Left hindlimb (tissue), 1 donor: ENCODE measurements around the gene ASB14.

Experiments used
- DNase-seq: peaks from one replicate; pipeline ENCODE4 v3.0.0-alpha.2; 2018

Gene ASB14

GRCh38 chr3:57257678-57258077 lies 34.8 kb downstream of the ASB14 start:
- no peak for DNase-seq

- DNase-seq = peak; percentile 26
Observed at GRCh38 chr3:57256844-57257243, 35.6 kb downstream of the ASB14 start.

DNA sequence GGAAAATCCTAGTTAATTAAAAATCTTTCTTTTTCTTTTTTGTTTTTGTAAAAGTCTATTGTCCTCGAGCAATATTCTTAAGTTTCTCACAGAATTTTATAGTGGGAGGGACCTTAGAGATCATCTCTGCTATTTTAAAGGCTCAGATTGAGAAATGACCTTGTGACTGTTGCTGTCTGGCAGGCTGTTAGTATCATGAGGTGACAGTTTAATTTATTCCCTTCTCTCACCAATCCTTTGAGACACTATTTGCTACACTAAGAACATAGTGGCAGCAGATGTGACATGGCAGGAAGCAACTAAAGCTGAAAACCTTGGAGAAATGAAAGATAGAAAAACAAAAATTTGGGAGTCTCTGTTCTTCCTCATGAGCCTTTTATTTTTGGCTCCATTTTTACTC lies 40.1 kb downstream of the ASB14 start:
- DNase-seq = no peak

DNA sequence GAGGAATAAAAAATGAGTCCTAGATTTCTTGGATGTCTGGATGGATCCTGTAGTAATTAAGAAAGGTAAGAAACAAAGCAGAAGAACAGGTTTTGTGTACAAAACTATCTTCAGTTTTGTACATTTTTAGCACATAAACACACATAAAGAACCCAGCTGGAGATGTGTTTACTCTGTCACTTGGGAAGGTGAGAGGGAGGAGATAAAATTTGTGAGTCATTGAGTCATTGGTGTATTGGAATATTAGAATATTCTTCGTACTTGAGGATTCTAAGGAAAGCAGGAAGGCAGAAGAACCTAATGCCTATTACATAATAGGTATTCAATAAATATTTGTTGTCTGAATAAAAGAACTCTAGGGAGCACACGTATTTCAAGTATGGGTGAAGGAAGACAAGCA lies 47.5 kb downstream of the ASB14 start:
- DNase-seq = no peak

DNA sequence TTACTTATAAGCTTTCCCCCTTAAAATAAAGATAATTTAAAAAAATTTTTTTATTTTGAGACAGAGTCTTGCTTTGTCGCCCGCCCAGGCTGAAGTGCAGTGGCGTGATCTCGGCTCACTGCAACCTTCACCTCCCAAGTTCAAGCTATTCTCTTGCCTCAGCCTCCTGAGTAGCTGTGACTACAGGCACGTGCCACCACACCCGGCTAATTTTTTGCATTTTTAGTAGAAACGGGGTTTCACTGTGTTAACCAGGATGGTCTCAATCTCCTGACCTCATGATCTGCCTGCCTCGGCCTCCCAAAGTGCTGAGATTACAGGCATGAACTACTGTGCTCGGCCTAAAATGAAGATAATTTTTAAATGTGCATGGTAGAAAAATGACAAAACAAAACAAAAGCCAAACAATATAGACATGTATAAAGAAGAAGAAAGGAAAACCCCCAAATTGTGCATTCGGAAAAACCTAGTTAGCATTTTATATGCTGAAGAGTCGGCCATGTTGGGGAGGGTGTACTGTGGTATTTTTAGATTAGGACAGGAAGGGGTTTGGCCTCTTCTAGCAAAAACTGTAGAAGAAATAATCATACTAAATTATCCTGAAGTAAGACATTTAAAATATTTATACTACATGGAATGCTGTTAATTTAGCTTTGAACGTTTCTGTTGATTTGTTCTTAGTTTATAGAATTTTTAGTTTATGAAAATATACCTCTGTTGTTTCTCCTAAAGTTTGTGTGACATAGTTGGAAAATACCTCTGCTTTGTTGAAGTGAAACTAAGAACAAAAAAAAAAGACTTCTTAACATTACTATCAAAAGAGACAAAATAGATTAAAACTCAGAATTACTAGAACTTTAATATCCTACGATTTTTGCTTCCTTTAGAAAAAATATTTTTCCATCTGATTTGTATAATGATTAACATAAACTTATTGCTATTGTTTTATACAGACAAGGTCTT lies 57.6 kb downstream of the ASB14 start:
- DNase-seq = no peak

DNA sequence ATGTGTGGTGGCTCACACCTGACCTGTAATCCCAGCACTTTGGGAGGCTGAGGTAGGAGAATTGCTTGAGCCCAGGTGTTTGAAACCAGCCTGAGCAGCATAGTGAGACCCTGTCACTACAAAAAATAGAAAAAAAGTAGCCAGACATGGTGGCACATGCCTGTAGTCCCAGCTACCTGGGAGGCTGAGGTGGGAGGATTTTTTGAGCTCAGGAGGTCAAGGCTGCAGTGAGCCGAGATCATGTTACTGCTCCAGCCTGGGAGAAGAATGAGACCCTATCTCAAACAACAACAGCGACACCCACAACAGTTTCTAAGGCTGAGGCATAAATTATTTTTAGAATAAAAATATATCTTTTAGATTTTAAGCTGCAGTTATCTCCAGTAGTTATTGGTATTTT lies 58.7 kb downstream of the ASB14 start:
- no peak for DNase-seq

DNA sequence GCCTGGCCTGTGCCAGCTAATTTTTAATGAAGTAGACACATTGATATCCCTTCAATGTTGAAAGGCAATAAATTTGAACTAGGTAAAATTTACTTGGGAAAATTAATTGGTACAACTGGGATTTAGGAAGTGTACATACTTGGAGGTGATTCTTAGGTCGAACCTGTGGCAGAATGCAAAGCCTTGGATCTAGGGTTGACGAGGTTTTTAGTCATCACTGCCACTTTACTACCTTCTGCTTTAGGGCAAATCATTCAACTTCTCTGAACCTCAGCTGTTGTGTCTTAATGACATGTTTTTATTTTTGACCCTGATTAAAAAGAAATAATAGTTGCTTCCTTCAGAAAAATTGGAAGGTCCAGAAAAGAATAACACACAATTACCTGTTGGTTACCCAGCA lies 62.5 kb downstream of the ASB14 start:
- DNase-seq = no peak

GRCh38 chr3:57227930-57228751 lies 64.3 kb downstream of the ASB14 start:
- peak; percentile 59 for DNase-seq

- DNase-seq = peak; percentile 97
Observed at GRCh38 chr3:57227204-57227929, 65.1 kb downstream of the ASB14 start, which contains the start of gene APPL1. TSS of gene APPL1 (plus strand) at chr3:57227729. CDS start at chr3:57227884, 155 bp downstream.

- DNase-seq = no peak
Observed at GRCh38 chr3:57226176-57226575, 66.3 kb downstream of the ASB14 start.

- no peak for DNase-seq
Observed at GRCh38 chr3:57224856-57225255, 67.6 kb downstream of the ASB14 start.

GRCh38 chr3:57221883-57222282 lies 70.6 kb downstream of the ASB14 start:
- no peak for DNase-seq
